Type B pancreatic cell (in vitro differentiated cells): ENCODE data around the gene PRELID3B. TPM values are rescaled to one million over a fixed set of nuclear protein-coding genes. Genes with fewer than 3 reads are reported as not detected.

ENCODE experiments used
- DNase-seq: peaks from one replicate; pipeline ENCODE4 v3.0.0; 2021; ENCODE audit warnings: mixed read lengths; ENCODE audit not compliant: unreplicated experiment; ENCODE audit errors: extremely low spot score
- H3K27ac Mint-ChIP-seq: 2 replicates; pipeline ENCODE4 v1.8.0; 2021; ENCODE audit warnings: mild to moderate bottlenecking, mixed read lengths
- H3K27me3 Mint-ChIP-seq: 2 replicates; pipeline ENCODE4 v1.8.0; 2021; ENCODE audit warnings: mixed read lengths
- H3K36me3 Mint-ChIP-seq: 2 replicates; pipeline ENCODE4 v1.8.0; 2021; ENCODE audit warnings: mixed read lengths
- H3K4me1 Mint-ChIP-seq: one replicate; pipeline ENCODE4 v1.8.0; 2021; ENCODE audit warnings: mixed read lengths; ENCODE audit not compliant: unreplicated experiment
- H3K4me3 Mint-ChIP-seq: 2 replicates; pipeline ENCODE4 v1.8.0; 2021; ENCODE audit warnings: mild to moderate bottlenecking, mixed read lengths
- H3K9me3 Mint-ChIP-seq: 2 replicates; pipeline ENCODE4 v1.8.0; 2021; ENCODE audit warnings: mixed read lengths
- total RNA-seq: library from RNA; stranded (reverse); gene quantifications from 2 replicates; pipeline ENCODE4 v1.2.1, GENCODE V29; 2021; ENCODE audit warnings: low replicate concordance
- TF ChIP-seq, protein P1 (sequence below): fragments of 200-600 bp; sonication (generic); conservative IDR thresholded peaks from 2 replicates; pipeline ENCODE4 v1.5.0; 2021; ENCODE audit warnings: antibody characterized with exemption, mild to moderate bottlenecking

Gene PRELID3B
- total RNA-seq, 1 donor from 2014 or later: 45.9 TPM

DNA sequence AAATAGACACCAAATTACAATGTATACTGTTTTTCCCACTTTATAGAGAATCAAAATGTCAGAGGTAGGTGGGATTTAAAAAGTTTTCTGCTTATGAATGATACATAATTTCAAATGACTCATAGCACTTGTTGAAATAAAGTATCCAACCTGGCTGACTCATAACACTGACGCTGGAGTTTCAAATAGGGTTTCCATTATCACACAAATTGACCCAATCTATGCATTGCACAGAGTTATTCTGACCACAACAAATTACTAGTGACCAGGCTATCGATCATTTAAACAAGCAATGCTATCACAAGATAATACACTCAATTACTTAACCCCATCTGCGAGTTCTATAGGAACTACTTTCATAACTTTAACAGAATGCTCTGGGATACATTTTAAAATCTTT lies 31.9 kb upstream of the PRELID3B start:
- no peak for DNase-seq
- TF ChIP-seq, protein P1, sequence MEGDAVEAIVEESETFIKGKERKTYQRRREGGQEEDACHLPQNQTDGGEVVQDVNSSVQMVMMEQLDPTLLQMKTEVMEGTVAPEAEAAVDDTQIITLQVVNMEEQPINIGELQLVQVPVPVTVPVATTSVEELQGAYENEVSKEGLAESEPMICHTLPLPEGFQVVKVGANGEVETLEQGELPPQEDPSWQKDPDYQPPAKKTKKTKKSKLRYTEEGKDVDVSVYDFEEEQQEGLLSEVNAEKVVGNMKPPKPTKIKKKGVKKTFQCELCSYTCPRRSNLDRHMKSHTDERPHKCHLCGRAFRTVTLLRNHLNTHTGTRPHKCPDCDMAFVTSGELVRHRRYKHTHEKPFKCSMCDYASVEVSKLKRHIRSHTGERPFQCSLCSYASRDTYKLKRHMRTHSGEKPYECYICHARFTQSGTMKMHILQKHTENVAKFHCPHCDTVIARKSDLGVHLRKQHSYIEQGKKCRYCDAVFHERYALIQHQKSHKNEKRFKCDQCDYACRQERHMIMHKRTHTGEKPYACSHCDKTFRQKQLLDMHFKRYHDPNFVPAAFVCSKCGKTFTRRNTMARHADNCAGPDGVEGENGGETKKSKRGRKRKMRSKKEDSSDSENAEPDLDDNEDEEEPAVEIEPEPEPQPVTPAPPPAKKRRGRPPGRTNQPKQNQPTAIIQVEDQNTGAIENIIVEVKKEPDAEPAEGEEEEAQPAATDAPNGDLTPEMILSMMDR: no peak
- Mint-ChIP-seq H3K36me3 (no peaks in the 10 kb centered on the region), H3K4me3 (no peak overlapping the region), H3K4me1 (peaks cover 11% of the 10 kb centered on the region), H3K27ac (no peak overlapping the region), H3K9me3 (no peaks in the 10 kb centered on the region), H3K27me3 (peaks cover 38% of the 10 kb centered on the region)

DNA sequence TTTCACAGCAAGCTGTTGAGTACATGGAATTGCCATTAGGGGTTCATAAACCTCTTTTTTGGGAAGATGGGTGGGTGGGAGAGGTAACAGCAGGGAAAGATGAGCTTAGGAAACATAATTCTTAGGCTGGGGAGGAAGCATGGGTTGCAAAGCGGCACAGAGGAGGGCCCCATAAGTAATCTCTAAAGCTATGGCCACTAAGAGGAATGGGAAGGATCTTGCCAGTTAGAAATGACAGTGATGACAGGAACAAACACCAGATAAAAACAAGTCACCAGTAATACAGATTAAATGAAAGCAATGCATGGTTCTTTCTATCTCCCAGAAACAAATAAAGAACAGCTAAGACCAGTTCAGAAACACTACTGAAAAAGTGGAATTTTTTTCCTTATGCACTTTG lies 31.0 kb upstream of the PRELID3B start:
- Mint-ChIP-seq H3K4me1 (peaks cover 11% of the 10 kb centered on the region), H3K9me3 (no peaks in the 10 kb centered on the region), H3K27ac (no peak overlapping the region), H3K27me3 (peaks cover 37% of the 10 kb centered on the region), H3K4me3 (no peak overlapping the region), H3K36me3 (no peaks in the 10 kb centered on the region)
- TF ChIP-seq, protein P1: no peak
- DNase-seq: no peak

DNA sequence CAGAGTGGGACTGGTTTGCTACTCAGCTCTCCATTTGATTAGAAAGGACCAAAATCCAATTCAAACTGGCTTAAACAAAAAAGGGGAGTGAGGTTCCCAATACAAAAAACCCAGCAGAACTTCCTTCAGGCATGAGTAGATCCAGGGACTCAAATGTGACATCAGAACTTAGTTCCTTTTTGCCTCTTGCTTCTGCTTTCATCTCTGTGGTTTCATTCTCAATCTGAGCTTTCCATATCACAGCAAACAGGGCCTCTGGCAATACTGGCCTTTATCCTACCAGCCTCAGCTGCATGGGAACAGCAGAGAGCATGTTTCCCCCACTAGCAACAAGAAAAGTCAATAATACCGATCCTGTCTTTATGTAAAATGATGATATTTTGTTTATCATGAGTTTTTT lies 28.6 kb upstream of the PRELID3B start:
- Mint-ChIP-seq H3K27me3 (peaks cover 29% of the 10 kb centered on the region), H3K4me3 (no peak overlapping the region), H3K9me3 (no peaks in the 10 kb centered on the region), H3K27ac (no peak overlapping the region), H3K36me3 (no peaks in the 10 kb centered on the region), H3K4me1 (peaks cover 11% of the 10 kb centered on the region)
- TF ChIP-seq, protein P1: no peak
- DNase-seq: no peak

DNA sequence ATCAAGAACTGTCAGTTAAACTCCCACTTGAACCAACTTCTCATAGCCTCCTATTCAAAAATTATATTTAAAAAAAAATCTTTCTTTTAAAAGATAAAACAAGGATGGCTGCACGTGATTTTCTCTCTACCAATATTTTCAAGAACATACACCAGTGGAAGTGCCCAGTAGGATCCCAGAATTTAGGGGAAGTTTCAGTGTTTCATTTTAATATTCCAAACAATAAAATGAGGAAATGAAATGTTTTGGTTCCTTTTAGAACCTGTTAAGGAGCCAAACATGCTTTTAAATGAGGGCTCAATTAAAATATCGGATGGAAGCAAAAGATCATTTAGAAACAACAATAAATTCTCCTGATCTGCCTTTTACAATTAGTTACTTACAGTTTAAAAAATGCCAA lies 26.4 kb upstream of the PRELID3B start:
- no peaks in the 10 kb centered on the region for H3K36me3 Mint-ChIP-seq
- H3K4me3 Mint-ChIP-seq: no peak overlapping the region

DNA sequence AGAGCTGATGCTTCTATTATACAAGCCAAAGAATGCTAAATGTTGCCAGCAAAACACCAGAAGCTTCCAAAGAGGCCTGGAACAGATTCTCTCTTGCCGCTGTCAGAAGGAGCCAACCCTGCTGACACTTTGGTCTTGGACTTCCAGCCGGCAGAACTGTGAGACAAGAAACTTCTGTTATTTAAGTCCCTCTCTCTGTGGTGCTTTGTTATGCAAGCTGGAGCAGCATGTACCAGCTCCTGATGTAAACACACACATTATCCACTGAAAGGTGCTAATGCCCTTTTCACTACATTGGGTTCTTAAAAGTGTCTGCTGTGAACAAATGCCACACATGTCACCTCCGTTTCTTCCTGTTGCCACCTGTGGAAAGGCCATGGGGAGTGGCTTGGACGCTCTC lies 25.9 kb upstream of the PRELID3B start:
- no peaks in the 10 kb centered on the region for H3K9me3 Mint-ChIP-seq
- H3K36me3 Mint-ChIP-seq: no peaks in the 10 kb centered on the region
- H3K27me3 Mint-ChIP-seq: peaks cover 14% of the 10 kb centered on the region
- no peak overlapping the region for H3K4me3 Mint-ChIP-seq
- DNase-seq: no peak
- TF ChIP-seq, protein P1: no peak
- peaks cover 9% of the 10 kb centered on the region for H3K4me1 Mint-ChIP-seq
- H3K27ac Mint-ChIP-seq: no peak overlapping the region

More for the DNA sequence above, 26.4 kb upstream of the PRELID3B start:
- H3K4me1 Mint-ChIP-seq: peaks cover 8% of the 10 kb centered on the region
- TF ChIP-seq, protein P1: no peak
- no peaks in the 10 kb centered on the region for H3K9me3 Mint-ChIP-seq
- DNase-seq: no peak
- H3K27me3 Mint-ChIP-seq: peaks cover 14% of the 10 kb centered on the region
- H3K27ac Mint-ChIP-seq: no peak overlapping the region

DNA sequence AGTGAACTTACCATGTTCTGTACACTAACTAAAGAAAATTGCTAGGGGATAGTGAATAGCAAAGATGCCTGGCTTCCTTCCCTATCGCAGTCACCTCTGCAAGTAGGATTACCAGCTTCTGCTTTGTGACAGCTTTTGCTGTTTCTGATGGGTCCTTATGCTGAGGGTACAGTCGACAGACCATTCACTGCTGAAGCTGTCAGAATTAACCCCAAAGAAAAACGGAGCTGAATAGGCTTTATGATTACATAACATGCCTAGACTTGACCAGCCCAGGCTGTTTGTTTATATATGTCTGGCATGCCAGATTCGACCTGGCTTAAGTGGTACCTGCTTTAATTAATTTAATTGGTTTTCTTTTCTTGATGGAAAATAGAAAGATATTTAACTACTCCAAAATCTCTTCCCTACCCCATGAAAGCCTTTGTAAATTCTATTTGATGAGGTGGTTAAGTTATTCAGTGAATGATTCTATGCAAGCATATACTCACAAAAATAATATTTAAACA lies 21.7 kb upstream of the PRELID3B start:
- peaks cover 7% of the 10 kb centered on the region for H3K27me3 Mint-ChIP-seq
- TF ChIP-seq, protein P1: no peak
- no peaks in the 10 kb centered on the region for H3K36me3 Mint-ChIP-seq
- H3K4me3 Mint-ChIP-seq: no peak overlapping the region
- peaks cover 11% of the 10 kb centered on the region for H3K4me1 Mint-ChIP-seq
- no peak overlapping the region for H3K27ac Mint-ChIP-seq
- no peaks in the 10 kb centered on the region for H3K9me3 Mint-ChIP-seq
- no peak for DNase-seq
